ENCODE measurements around the gene LCN6. TPM values are rescaled to one million over a fixed set of nuclear protein-coding genes. Genes with fewer than 3 reads are reported as not detected.

Gene LCN6
- total RNA-seq, 2 experiments from 2014 or later = not detected

GRCh38 chr9:136719195-136719880 lies 29.0 kb downstream of the LCN6 start:
- Mint-ChIP-seq H3K27me3 (peaks cover 9% of the 10 kb centered on the region), H3K4me3 (no peak overlapping the region), H3K4me1 (ENCODE audit: low read depth) (peaks cover 9% of the 10 kb centered on the region), H3K27ac (no peak overlapping the region), H3K36me3 (ENCODE audit: low read depth) (peaks cover 22% of the 10 kb centered on the region), H3K9me3 (no peaks in the 10 kb centered on the region)
- CTCF ChIA-PET = no interaction called here
- POLR2A ChIA-PET = no interaction called here
- Histone ChIP-seq H3K4me1 (ENCODE audit: insufficient read depth, low read length) (peaks cover 10% of the 10 kb centered on the region), H3K27me3 (ENCODE audit: control insufficient read depth in 1 of 2, insufficient read depth in 2 of 2, low read length in 2 of 2) (peaks cover 2 to 6% of the 10 kb centered on the region in 2 experiments), H3K9me3 (ENCODE audit: control insufficient read depth in 1 of 2, insufficient read depth in 1 of 2, low read length in 2 of 2) (peaks cover 0 to 4% of the 10 kb centered on the region in 2 experiments), H3K27ac (ENCODE audit: low read depth in 1 of 2, low read length in 2 of 2) (no peak overlapping the region), H3K4me3 (ENCODE audit: low read length) (no peak overlapping the region), H3K36me3 (ENCODE audit: insufficient read depth, low read length) (peaks cover 29% of the 10 kb centered on the region)
- ATAC-seq (ENCODE audit: poor library complexity) = no peak
- peak in 3 of 14 experiments; percentile 31 to 64 (median 62) for DNase-seq
- intact Hi-C loops (cut with DNase I, micrococcal nuclease) = no loop called here
- no peak for TF ChIP-seq CTCF (IDR thresholded peaks at IDR 0.05)

- H3K27ac ChIP-seq (ENCODE audit: low read depth in 1 of 2, low read length in 2 of 2) = no peak overlapping the region
- Mint-ChIP-seq H3K4me3 (no peak overlapping the region), H3K9me3 (no peaks in the 10 kb centered on the region), H3K27ac (no peak overlapping the region), H3K27me3 (peaks cover 16% of the 10 kb centered on the region), H3K4me1 (ENCODE audit: low read depth) (peaks cover 1% of the 10 kb centered on the region), H3K36me3 (ENCODE audit: low read depth) (peaks cover 14% of the 10 kb centered on the region)
- ATAC-seq (ENCODE audit: poor library complexity) (no peak), DNase-seq (peak in 1 of 14 experiments; percentile 34)
- peaks cover 0 to 11% of the 10 kb centered on the region in 2 experiments for H3K9me3 ChIP-seq (ENCODE audit: control insufficient read depth in 1 of 2, insufficient read depth in 1 of 2, low read length in 2 of 2)
- TF ChIP-seq CTCF (IDR thresholded peaks at IDR 0.05) = no peak
- ChIA-PET POLR2A (no interaction called here), CTCF (no interaction called here)
- peaks cover 21% of the 10 kb centered on the region for H3K36me3 ChIP-seq (ENCODE audit: insufficient read depth, low read length)
- H3K27me3 ChIP-seq (ENCODE audit: control insufficient read depth in 1 of 2, insufficient read depth in 2 of 2, low read length in 2 of 2) = peaks cover 9 to 14% of the 10 kb centered on the region in 2 experiments
- intact Hi-C loops (cut with DNase I, micrococcal nuclease) = no loop called here
- peaks cover 10% of the 10 kb centered on the region for H3K4me1 ChIP-seq (ENCODE audit: insufficient read depth, low read length)
- no peak overlapping the region for H3K4me3 ChIP-seq (ENCODE audit: low read length)
Observed at GRCh38 chr9:136718345-136719194, 29.8 kb downstream of the LCN6 start.

- POLR2A ChIA-PET = interaction anchor here (1.4 kb wide), 1 partner anchor 11 kb away, joined by 3 read pairs; no protein-coding TSS in a partner anchor
- H3K9me3 ChIP-seq (ENCODE audit: control insufficient read depth in 1 of 2, insufficient read depth in 1 of 2, low read length in 2 of 2) = peaks cover 0 to 18% of the 10 kb centered on the region in 2 experiments
- CTCF ChIA-PET = no interaction called here
- peaks cover 10% of the 10 kb centered on the region for H3K36me3 ChIP-seq (ENCODE audit: insufficient read depth, low read length)
- peaks cover 18% of the 10 kb centered on the region for H3K4me1 ChIP-seq (ENCODE audit: insufficient read depth, low read length)
- intact Hi-C loops (cut with DNase I, micrococcal nuclease) = no loop called here
- no peak overlapping the region for H3K4me3 Mint-ChIP-seq
- no peaks in the 10 kb centered on the region for H3K4me1 Mint-ChIP-seq (ENCODE audit: low read depth)
- ATAC-seq (ENCODE audit: poor library complexity) = no peak
- H3K27me3 Mint-ChIP-seq = peaks cover 21% of the 10 kb centered on the region
- H3K27ac Mint-ChIP-seq = no peak overlapping the region
- no peak for TF ChIP-seq CTCF (IDR thresholded peaks at IDR 0.05)
- no peak overlapping the region for H3K4me3 ChIP-seq (ENCODE audit: low read length)
- H3K27me3 ChIP-seq (ENCODE audit: control insufficient read depth in 1 of 2, insufficient read depth in 2 of 2, low read length in 2 of 2) = peaks cover 18 to 24% of the 10 kb centered on the region in 2 experiments
- H3K9me3 Mint-ChIP-seq = no peaks in the 10 kb centered on the region
- H3K36me3 Mint-ChIP-seq (ENCODE audit: low read depth) = peaks cover 6% of the 10 kb centered on the region
- H3K27ac ChIP-seq (ENCODE audit: low read depth in 1 of 2, low read length in 2 of 2) = no peak overlapping the region
- DNase-seq = peak in 1 of 14 experiments; percentile 21
Observed at GRCh38 chr9:136717399-136717798, 30.9 kb downstream of the LCN6 start.
